RKO (cell line): ENCODE measurements around the gene CRY1.
"Not testable (repeated sequence)": the region's sequence is repeated elsewhere in the genome, so short reads cannot be mapped to it uniquely, and the experiment has no call there.

Experiments
- DNase-seq: peaks from one replicate; pipeline ENCODE4 v3.0.0-alpha.2; 2016; ENCODE audit warnings: low spot score

CRY1 gene

DNA sequence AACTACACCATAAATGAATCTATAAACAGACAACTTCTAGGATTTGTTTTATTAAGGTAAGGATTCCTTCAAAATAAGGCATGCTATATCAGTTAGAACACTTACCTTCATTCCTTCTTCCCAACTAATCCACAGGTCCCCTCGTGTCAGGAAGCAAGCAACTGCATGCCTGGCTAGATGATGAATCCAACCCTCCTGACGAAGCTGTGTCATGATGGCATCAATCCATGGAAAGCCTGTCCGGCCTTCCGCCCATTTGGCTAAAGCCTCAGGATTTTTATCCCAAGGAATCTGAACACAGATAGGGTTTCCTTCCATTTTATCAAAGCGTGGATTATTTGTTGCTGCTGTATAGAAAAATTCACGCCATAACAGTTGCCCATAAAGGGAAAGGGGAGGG, 93.9 kb downstream of the CRY1 start:
- DNase-seq: no peak

DNA sequence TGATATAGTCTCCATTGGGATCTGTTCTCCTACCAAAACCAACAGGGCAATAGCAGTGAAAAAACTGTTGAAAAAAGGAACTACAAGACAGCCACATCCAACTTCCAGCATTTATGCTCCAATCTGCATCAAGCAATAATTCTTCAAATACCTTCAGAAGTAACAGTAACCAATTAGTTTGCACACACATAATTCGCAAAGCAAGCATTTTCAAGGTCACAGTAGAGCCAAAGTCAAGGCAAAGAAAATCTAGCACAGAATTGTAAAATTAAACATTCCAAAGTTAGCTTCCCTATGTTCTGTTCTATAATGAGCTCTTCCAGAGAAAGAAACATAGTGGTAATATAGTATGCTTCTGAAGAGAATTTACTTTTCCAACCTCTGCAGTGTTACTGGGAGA, 95.4 kb downstream of the CRY1 start:
- no peak for DNase-seq

GRCh38 chr12:106996102-106996501, 97.2 kb downstream of the CRY1 start:
- DNase-seq: not testable (repeated sequence)

GRCh38 chr12:106994579-106995220, 98.6 kb downstream of the CRY1 start:
- no peak for DNase-seq

DNA sequence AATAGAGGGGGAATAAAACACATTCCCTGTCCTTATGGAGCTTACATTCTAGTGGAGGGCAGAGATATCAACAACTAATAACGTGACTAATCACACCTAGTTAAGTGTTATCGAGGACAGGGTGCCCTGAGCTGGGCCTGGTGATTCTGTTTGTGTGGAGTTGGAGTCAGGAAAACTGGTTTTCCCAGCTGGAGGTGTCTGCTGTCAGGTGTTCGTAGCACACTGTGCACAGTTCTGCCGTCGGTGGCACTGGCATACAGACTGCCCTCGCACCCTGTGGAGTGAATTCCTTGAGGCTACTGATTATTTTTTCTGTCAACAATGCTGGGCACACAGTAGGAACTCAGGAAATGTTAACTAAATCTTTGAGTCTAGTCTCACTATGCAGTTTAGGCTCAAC, 105.5 kb downstream of the CRY1 start:
- DNase-seq: no peak

DNA sequence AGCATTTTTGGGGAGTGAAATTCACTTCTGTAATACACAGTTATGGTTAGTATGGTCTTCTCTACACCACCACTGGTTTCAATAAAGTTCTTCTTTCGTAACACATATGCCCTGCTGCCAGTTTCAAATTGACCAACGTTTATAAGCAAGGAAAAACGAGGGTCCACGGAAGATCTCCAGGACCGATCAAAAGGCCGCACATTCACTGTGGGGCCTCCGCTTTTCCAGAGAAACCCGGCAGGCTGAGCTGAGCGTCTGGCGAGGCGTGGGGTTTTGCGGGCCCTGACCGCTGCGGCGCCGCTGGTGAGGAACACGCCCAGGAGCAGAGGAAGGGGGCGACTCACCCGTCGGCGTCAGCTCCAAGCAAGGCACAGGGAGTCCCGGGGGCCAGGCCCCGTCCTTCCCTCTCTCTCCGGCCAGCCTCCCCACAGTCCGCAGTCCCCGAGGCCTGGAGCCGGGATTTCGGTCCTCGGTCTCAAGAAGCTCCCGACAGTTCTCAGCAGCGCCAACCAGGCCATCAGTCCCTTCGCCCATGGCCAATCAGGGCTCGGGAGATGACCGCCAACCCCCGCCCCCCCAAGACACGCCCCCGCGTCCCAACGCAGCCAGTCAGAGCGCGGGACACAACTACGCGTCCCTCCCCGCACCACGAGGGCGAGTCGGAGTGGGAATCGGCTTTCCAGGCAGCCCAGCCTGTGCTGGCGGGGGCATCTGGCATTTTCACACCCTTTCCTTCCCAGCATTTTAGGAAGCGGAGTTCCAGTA, 106.5 kb downstream of the CRY1 start, which contains the start of gene MTERF2:
TSS of gene MTERF2 (minus strand) at position 522 of the 765 bp plus-strand sequence. CDS start 8,432 bp downstream, outside the sequence.
- DNase-seq: peak; percentile 92

- DNase-seq: no peak
These were observed 107.2 kb downstream of the CRY1 start for GRCh38 chr12:106986135-106986534.

GRCh38 chr12:106985479-106985878, 107.9 kb downstream of the CRY1 start:
- DNase-seq: no peak

GRCh38 chr12:106984588-106985137, 108.7 kb downstream of the CRY1 start:
- DNase-seq: no peak

GRCh38 chr12:106982229-106982628, 111.1 kb downstream of the CRY1 start:
- peak; percentile 64 for DNase-seq

DNA sequence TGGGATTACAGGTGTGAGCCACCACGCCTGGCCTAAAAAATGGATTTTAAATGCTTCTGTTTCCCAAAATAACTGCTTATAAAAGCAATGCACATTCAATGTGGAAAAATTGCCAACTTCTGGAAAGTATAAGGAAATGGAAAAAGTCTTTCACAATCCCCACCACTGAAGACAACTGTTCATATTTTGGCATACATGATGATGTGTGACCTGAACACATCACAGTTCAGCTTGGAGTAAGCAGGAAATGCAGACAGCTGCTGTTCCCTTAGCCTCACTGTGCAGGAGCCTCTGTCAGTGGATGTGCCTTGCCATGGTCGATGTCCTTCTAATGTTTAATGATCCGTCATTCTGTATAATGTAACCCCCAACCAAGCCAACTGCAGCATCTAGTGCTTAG, 111.6 kb downstream of the CRY1 start:
- no peak for DNase-seq

DNA sequence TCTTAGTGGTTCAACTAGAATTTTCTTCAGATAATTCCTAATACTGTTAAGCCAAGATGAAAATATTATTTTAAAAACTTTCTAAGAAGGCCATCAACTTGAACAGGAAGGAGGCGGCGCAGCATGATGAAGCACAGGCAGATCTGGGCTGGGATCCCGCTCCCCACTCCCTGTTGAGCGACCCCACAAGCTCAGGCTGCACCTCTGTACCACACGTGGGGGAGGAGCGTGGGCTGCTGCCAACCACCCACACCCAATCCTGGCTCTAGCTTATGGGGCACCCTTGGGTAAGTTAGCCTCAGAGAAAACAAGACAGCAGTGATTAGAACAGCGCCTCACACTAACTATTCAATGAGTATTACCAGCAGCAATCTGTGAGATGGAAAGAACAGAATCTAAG, 112.4 kb downstream of the CRY1 start:
- DNase-seq: no peak

- no peak for DNase-seq
These were observed 115.1 kb downstream of the CRY1 start for GRCh38 chr12:106978035-106978800.

GRCh38 chr12:106976668-106977067, 116.7 kb downstream of the CRY1 start:
- no peak for DNase-seq

GRCh38 chr12:106975993-106976658, 117.2 kb downstream of the CRY1 start:
- DNase-seq: no peak

GRCh38 chr12:106975098-106975497, 118.3 kb downstream of the CRY1 start:
- no peak for DNase-seq

- DNase-seq: no peak
These were observed 118.8 kb downstream of the CRY1 start for GRCh38 chr12:106974511-106974910.

DNA sequence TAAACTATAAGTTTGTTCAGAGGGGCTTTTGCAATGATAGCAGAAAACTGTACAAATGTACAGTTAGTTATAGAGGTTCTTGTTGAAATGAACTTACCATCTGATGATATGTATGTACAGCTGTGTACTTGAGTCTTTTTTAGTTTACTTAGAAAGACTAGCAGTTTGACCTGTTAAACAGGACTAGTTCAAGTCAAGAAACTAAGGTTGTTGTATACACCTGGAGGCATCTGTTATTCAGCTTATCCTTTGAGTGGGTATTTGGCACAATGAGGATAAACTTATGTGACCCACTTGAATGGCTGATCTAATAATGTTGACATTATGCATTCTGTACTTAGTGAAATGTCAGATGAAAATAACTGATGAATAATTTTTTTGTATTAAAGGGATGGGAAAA, 119.8 kb downstream of the CRY1 start:
- DNase-seq: no peak

DNA sequence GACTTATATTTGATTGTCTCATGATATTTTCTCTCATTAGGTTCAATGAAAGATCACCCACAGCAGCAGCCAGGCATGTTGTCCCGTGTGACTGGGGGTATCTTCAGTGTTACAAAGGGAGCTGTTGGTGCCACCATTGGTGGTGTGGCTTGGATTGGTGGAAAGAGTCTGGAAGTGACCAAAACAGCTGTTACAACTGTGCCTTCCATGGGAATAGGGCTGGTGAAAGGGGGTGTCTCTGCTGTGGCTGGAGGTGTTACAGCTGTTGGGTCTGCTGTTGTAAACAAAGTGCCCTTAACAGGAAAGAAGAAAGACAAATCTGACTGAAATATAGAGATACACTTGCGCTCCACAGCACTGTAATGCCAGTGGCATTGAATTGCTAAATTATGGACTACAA, 122.3 kb downstream of the CRY1 start:
- no peak for DNase-seq

DNA sequence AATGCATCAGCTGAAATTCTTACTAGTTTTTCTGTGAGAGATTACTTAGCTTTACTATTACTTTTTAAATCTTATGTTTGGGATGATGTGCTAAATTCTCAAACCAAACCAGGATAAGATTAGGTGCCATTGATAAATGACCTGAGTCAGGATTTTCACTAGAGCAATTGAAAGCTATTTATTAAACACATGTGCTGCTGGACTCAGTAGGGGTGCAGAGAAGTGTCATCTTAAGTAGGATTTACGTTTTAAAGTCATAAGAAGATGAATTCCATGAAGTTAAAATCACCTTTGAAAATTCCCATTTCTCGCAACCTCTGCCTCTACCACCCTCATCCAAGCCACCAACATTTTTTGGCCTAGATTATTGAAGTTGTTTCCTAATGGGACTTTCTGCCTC, 128.8 kb downstream of the CRY1 start:
- DNase-seq: no peak

DNA sequence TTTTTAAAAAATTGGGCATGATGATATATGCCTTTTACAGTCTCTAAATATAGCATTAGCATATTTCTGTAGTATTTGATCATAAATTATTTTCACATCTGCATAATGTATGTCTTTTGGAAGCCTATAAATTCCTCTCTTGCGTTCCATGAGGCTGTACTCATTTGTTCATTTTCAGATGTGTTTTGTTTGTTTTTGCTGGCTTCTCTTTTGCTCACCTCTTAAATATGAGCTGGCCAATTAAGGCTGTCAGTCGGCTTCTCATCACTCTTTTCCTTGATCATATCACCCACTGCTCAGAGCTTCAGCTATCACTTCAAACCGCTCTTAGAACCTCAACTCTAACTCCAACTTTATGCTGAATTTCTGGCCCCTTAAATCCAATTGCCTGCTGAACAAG, 131.1 kb downstream of the CRY1 start:
- DNase-seq: no peak

DNA sequence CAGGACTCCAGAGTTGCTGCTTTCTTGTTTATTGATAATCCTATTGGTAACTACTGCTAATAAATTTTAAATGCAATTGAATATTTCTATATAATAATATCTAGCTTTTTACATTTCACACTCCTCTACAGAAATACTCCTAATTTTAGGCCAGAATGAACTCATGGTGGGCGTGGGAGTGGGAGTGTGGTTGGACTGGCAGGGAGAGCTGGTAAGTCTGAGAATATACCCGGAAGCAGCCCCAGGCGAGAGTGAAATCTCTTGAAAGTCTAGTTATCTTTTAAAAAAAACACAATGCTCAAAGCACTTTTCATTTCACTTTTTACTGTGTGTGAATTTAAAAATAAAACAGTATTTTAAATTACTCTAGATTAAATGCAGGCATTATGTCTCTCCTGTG, 132.9 kb downstream of the CRY1 start:
- DNase-seq: no peak
